GM19467 (cell line): Measurements from ENCODE around the gene RHPN2.
"Not testable (repeated sequence)": the region's sequence is repeated elsewhere in the genome, so short reads cannot be mapped to it uniquely, and the experiment has no call there.

Source experiments
- ATAC-seq: cut with Tn5 transposase; IDR thresholded peaks from one replicate; pipeline ENCODE4 v1.9.1; 2021; ENCODE audit warnings: mild to moderate bottlenecking, moderate library complexity; ENCODE audit not compliant: unreplicated experiment

RHPN2 gene

DNA sequence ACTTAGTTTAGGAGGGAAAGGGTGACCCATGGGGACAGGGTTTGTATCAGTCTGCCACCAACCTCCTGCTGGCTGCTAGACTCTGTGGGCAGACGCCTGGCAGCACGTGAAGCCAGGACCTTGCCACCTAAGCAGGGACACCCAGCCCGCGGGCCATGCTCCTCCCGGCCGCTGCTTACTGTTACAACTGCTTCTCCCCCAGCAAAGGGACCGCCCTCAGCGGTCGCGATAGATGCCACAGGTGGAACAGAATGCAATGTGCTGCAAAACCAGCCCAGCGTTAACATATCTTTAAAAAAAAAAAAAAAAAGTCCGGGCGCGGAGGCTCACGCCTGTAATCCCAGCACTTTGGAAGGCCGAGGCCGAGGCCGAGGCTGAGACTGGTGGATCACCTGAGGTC, 1.9 kb upstream of the RHPN2 start:
- ATAC-seq: no peak

DNA sequence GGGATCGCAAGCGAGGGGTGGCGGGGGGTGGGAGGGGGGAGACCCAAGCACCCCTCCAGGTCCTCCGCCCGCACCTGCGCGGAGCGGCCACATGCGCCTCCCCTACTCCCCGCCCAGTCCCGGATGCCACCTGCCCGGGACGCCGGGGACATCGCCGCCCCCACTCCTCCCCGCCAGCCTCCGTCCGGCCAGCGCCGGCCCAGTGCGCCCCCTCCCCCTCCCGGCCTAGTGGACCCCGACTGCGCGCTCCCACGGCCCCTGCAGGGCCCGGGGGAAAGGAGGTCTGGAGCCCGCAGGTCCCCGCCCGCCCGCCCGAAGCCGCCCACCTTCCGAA, 263 bp downstream of the RHPN2 start:
- ATAC-seq: peak; percentile 31

DNA sequence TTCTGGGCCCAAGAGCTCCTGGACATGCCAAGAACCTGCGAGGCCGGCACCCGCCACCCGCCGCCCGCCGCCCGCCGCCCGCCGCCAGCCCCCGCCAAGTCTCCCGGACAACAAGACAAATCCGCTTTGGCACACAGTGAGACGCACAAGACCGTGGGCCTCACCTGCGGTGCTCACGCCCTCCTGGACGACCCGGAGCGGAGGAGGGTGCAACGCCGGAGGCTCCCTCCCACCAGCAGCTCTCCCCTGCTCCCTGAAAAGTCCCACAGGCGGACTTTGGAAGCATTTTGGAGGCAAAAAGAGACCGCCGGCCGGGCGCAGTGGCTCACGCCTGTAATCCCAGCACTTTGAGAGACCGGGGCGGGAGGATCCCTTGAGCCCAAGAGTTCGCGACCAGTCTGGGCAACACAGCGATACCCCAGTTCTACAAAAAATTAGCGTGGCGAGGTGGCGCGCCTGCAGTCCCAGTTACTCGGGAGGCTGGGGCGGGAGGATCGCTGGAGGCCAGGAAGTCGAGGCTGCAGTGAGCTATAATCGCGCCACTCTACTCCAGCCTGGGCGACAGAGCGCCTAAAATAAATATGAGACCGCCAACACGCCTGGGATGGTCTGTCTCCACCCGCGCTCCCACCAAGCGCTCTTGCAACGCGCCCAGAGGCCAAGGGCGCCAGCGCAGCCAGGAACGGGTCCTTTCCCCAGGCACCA, 783 bp downstream of the RHPN2 start:
- no peak for ATAC-seq

DNA sequence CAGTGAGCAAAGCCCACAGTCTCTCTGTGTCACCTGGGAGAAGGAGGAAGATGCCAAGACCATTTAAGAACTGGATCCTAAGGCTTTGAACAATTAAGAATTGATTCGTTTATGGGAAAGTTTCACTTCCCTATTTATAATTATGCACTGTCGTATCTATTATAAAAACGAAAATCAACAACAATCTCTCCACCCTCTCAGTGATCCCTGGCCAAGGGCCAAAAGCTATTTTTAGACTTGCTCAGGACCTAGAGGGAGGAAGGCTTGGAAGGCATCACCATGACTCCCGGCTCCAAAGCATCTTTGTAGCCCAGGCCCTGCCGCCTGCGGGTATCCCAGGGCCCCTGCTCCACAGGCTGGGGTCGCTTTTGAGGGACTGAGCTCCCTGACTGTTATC, 1.3 kb downstream of the RHPN2 start:
- ATAC-seq: no peak

DNA sequence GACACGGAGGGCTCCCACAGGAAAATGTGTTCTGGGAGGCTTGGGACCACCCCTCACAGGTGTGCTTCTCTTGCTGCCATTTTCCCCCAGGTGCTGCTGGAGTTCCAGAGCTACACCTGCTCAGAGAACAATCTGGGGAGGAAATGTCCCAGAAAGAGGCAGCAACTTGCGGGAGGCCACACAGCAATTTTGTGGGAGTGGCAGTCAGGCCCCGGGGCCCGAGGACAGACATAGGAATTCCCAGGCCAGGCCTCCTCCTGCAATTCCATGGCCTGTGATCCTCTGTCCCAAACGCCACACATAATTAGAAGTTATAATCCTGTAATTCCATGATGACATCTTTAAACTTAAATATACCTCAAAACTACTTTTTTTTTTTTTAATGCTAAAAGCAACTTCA, 1.8 kb downstream of the RHPN2 start:
- no peak for ATAC-seq

DNA sequence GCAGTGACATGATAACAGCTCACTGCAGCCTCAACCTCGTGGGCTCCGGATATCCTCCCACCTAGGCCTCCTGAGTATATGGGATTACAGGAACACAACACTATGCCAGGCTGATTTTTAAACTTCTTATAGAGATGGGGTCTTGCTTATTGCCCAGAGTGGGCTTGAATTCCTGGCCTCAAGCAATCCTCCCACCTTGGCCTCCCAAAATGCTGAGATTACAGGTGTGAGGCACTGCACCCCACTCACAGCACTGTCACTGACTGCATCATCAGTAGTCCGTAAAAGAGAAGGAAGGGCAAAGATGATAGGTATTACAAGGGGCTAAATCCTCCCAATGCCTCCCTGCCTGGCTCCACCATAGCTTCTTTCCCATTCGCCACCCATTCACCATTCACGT, 4.1 kb downstream of the RHPN2 start:
- no peak for ATAC-seq

- ATAC-seq: no peak
Observed at GRCh38 chr19:33055718-33056117, 9.0 kb downstream of the RHPN2 start.

DNA sequence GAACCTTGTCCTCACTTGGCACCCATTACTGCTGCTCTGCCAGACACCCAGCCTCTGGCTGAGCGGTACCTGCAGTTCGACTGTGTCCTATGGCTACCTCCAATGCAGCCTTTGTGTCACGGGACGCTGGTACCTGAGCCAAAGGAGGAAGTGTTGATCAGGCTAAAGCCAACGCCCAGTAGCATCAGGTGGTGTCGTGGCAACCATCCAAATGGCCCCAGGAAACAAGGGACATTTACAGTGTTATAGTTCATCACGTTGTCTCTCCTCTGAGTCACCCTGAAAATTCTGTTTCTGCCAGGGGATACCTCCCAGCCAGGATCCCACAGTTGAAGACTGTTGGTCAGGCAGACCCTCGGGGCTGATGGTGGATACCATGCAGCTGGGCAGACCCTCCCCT, 10.1 kb downstream of the RHPN2 start:
- no peak for ATAC-seq

GRCh38 chr19:33052352-33052972, 12.2 kb downstream of the RHPN2 start:
- ATAC-seq: no peak

DNA sequence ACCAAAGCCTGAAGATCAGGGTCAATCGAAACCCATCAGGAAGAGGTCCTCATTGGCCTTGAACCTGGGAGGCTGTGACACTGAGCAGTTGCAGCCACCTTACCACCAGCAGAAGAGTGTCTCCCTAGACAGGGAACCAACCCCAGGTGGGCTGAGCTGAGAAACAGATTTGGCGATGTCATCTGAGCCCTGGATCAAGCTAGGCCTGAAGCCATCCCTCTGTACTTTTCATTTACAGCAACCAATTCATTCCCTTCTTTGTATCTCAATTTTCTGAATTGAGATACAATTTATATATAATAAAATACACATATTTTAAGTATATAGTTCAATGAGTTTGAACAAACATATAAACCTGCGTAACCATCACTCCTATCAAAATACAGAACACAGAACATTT, 14.6 kb downstream of the RHPN2 start:
- ATAC-seq: no peak

DNA sequence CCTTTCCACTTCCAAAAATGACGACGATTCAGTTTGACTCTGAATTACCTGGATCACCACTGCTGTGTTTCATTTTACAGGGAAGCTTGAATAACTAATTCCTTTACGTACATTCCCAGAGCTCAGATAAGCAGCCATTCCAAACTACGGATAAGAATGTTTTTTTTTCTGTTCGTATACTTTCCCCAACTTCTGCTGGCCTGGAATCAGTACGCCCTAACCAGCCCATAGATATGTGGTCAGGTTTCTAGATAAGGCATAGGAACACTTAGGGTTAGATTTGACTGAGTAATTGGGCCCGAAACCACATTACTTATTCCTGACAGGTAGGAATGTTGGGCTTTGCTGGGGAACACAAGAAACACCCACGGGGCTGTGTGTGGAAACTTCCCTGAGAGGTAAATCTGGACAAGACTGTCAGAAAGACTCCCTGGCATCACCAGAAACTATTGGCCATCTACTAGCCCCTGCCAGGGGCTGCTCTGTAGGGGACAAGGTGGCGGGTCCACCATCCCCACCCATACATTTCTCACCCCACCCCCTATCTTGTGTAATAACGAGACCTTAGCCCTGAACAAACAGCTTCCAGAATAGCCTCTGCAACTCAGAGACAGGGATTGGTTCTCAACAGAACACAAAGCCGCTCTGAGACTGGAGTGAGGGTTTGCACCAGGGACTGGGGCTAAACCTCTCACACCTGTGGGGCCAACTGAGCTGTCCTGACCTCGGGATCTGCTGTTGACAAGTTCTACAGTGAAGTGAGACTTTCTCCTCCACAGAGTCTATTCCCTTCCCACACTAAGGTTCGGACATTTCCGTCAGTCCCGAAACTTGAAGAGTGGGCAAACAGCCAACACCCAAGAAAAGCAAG, 15.6 kb downstream of the RHPN2 start:
- no peak for ATAC-seq

GRCh38 chr19:33047422-33047821, 17.3 kb downstream of the RHPN2 start:
- ATAC-seq: no peak

GRCh38 chr19:33041828-33042160, 22.9 kb downstream of the RHPN2 start:
- ATAC-seq: not testable (repeated sequence)

DNA sequence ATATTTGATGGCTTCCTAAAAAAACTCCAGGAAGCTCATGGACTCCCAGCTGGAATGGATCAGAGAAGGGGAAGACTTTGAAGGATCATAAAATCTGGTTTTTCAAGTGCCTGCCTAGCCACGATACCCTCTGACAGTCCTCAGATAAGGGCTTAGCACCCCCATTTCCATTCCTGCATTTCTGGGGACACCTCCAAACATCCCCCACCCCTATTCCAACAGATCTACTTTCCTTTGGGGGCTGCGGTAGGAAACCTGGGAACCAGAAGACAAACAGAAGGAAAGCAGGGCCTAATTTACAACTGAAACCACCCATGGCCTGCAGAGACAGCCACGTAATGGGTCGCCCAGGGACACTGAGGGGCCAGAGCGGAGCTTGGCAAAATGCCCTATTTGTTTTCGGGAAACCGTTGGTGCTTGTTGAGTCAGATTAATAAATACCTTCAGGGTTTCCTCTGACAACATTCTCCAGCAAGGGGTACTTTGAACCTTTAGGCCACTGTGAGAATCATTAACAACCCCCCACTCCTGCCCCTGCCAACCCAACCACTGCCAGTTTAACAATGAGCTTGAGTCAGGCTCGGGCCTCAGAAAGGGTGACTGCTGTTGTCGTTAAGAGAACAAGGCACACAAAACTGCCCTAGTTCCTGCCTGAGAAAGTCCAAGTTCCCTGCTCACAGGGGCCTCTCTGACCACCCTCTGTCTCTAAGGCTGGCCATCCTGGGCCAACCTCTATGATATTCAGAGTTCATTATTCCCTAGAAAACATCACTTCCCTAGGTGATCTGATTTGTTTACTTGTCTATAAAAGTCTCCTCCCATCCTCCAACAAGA, 23.5 kb downstream of the RHPN2 start:
- ATAC-seq: no peak

- ATAC-seq: no peak
Observed at GRCh38 chr19:33039815-33040214, 24.9 kb downstream of the RHPN2 start.

DNA sequence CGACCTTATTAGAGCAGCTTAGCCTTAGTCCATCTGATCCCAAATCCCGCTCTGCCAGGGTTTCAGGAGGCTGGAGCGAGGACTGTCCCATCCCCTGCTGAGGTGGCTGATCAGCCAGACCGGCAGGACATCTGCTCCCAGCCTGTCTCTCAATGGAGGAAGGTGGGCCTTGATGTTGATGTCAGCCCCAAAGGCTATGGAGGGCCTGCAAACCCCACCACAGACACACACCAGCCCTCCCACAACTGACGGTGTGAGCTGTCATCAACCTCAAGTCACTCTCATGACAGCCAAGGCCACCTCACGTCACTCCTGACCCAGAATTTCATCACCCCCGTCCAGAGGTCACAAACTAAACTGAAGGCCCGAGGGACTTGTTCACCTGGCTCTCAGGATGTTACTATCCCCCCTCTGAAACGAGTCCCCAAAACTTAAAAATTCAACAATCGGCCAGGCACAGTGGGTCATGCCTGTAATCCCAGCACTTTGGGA, 25.5 kb downstream of the RHPN2 start:
- no peak for ATAC-seq

GRCh38 chr19:33037168-33038025, 27.3 kb downstream of the RHPN2 start:
- ATAC-seq: not testable (repeated sequence)

- ATAC-seq: not testable (repeated sequence)
Observed at GRCh38 chr19:33036370-33037167, 28.1 kb downstream of the RHPN2 start.

GRCh38 chr19:33035461-33035860, 29.2 kb downstream of the RHPN2 start:
- ATAC-seq: no peak
